ENCODE measurements around the gene EHBP1L1. TPM values are rescaled to one million over a fixed set of nuclear protein-coding genes. Genes with fewer than 3 reads are reported as not detected.

Gene EHBP1L1
- total and polyA plus RNA-seq, 8 donors, result 28.5 to 133 (median 36.0) TPM

DNA sequence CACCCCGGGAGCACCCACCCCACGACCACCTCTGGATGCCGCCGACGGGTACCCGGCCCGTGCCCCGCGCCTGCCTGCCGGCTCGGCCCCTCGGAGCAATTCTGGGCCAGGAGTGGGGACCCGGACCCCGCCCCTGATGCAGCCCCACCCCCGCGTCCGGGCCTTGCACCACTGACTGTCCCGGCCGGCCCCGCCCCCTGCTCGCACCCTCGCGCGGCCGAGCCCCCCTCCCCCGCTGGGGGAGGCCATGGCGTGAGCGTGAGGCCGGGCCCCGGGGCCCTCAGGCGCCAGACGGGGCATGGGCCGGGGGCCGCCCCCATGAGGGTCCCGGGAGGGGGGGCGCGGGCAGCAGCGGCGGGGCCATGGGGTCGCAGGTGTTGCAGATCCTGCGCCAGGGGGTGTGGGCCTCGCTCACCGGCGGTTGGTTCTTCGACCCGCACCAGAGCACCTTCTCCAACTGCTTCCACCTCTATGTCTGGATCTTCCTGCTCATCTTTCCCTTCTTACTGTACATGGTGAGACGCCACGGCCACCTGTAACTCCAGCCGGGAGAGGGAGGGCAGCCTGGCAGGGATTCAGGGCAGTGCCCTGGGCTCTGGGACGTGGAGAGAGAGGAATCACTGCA is 40.2 kb downstream of the EHBP1L1 start:
- TF ChIP-seq, protein P1, sequence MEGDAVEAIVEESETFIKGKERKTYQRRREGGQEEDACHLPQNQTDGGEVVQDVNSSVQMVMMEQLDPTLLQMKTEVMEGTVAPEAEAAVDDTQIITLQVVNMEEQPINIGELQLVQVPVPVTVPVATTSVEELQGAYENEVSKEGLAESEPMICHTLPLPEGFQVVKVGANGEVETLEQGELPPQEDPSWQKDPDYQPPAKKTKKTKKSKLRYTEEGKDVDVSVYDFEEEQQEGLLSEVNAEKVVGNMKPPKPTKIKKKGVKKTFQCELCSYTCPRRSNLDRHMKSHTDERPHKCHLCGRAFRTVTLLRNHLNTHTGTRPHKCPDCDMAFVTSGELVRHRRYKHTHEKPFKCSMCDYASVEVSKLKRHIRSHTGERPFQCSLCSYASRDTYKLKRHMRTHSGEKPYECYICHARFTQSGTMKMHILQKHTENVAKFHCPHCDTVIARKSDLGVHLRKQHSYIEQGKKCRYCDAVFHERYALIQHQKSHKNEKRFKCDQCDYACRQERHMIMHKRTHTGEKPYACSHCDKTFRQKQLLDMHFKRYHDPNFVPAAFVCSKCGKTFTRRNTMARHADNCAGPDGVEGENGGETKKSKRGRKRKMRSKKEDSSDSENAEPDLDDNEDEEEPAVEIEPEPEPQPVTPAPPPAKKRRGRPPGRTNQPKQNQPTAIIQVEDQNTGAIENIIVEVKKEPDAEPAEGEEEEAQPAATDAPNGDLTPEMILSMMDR (IDR thresholded peaks at IDR 0.05), result no peak
- Histone ChIP-seq H3K9me3 (no peaks in the 10 kb centered on the region), H3K27me3 (no peaks in the 10 kb centered on the region), H3K27ac (peak overlapping the region; percentile 72 to 84), H3K4me1 (peaks cover 31 to 44% of the 10 kb centered on the region in 2 donors), H3K36me3 (peaks cover 0 to 40% of the 10 kb centered on the region in 2 donors), H3K4me3 (peak overlapping the region; percentile 72 to 100)
- no peak for DNase-seq
- intact Hi-C loops (cut with DNase I), result no loop called here
- ATAC-seq, result no peak

DNA sequence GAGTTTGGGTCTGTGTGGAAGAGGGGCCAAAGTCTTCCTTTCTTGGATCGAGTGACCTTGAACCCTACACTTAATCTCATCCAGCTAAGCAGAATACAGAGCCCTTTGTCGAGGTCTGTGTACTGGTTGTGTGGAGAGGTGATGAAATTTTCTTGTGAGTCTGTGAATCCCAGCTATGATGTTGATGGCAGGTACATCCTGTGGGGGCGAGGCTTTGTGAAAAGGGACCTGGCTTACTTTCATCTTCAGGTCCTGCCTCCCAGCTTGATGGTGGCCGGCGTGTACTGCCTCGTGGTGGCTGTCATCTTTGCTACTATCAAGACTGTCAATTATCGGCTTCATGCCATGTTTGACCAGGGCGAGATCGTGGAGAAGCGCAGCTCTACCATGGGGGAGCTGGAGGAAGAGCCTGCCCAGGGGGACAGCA is 40.7 kb downstream of the EHBP1L1 start:
- H3K4me3 ChIP-seq, result peak overlapping the region; percentile 72 to 100
- H3K9me3 ChIP-seq, result no peaks in the 10 kb centered on the region
- peaks cover 28 to 39% of the 10 kb centered on the region in 2 donors for H3K4me1 ChIP-seq
- no peaks in the 10 kb centered on the region for H3K27me3 ChIP-seq
- peak overlapping the region in 1 of 2 donors; percentile 84 for H3K27ac ChIP-seq
- ATAC-seq, result no peak
- peaks cover 0 to 46% of the 10 kb centered on the region in 2 donors for H3K36me3 ChIP-seq
- no peak for DNase-seq
- TF ChIP-seq, protein P1 (IDR thresholded peaks at IDR 0.05), result no peak
- intact Hi-C loops (cut with DNase I), result no loop called here

DNA sequence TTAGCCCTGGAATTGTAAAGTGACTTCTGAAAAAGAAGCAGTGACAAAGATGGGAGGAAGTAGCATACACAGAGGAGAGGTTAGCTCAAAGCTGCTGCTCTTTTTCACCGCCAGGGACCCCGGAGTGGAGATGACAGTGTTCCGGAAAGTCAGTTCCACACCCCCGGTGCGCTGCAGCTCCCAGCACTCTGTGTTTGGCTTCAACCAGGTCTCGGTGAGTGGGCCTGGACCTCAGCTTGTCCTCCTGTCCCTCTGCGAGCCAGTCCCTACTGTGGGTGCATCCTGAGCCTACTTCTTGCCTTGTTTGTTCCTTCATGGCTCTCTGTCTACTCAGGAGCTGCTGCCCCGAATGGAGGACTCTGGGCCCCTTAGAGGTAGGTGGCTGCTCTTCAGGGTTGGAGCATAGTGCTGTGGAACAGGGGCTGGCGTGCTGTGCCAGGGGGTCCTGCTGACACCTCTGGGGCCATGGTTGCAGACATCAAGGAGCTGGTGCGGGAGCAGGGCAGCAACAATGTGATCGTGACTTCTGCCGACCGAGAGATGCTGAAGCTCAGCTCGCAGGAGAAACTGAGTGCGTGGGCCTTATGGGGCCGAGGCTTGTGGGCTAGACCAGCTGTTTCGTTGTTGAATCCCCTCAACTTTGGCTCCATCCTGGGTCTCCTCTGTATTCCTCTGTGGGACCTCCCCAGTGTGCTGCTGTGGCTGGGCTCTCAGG is 41.4 kb downstream of the EHBP1L1 start:
- H3K4me1 ChIP-seq, result peaks cover 21 to 32% of the 10 kb centered on the region in 2 donors
- no peaks in the 10 kb centered on the region for H3K9me3 ChIP-seq
- H3K36me3 ChIP-seq, result peaks cover 0 to 53% of the 10 kb centered on the region in 2 donors
- ATAC-seq, result no peak
- no peak for DNase-seq
- intact Hi-C loops (cut with DNase I), result no loop called here
- no peaks in the 10 kb centered on the region for H3K27me3 ChIP-seq
- TF ChIP-seq, protein P1 (IDR thresholded peaks at IDR 0.05), result no peak
- H3K4me3 ChIP-seq, result peak overlapping the region in 1 of 2 donors; percentile 72
- H3K27ac ChIP-seq, result no peak overlapping the region

DNA sequence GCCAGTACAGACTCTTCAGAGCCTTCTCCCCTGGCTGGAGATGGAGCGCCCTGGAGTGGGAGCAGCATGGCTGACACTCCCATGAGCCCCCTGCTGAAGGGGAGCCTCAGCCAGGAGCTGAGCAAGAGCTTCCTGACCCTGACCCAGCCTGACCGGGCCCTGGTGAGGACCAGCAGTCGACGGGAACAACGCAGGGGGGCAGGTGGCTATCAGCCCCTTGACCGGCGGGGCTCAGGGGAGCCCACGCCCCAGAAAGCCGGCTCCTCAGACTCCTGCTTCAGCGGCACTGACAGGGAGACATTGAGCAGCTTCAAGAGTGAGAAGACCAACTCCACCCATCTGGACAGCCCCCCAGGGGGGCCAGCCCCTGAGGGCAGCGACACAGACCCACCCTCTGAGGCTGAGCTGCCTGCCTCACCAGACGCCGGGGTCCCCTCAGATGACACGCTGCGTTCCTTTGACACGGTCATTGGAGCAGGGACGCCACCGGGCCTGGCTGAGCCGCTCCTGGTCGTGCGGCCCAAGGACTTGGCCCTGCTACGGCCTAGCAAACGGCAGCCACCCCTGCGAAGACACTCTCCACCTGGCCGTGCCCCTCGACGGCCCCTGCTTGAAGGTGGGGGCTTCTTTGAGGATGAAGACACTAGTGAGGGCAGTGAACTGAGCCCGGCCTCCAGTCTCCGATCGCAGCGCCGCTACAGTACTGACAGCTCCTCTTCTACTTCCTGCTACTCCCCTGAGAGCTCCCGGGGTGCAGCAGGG is 42.3 kb downstream of the EHBP1L1 start:
- ATAC-seq (no peak), DNase-seq (peak in 1 of 4 donors; percentile 79)
- Histone ChIP-seq H3K27ac (no peak overlapping the region), H3K4me1 (peaks cover 14 to 23% of the 10 kb centered on the region in 2 donors), H3K27me3 (no peaks in the 10 kb centered on the region), H3K4me3 (no peak overlapping the region), H3K36me3 (peaks cover 0 to 61% of the 10 kb centered on the region in 2 donors), H3K9me3 (no peaks in the 10 kb centered on the region)
- intact Hi-C loops (cut with DNase I), result no loop called here
- TF ChIP-seq, protein P1 (IDR thresholded peaks at IDR 0.05), result no peak

DNA sequence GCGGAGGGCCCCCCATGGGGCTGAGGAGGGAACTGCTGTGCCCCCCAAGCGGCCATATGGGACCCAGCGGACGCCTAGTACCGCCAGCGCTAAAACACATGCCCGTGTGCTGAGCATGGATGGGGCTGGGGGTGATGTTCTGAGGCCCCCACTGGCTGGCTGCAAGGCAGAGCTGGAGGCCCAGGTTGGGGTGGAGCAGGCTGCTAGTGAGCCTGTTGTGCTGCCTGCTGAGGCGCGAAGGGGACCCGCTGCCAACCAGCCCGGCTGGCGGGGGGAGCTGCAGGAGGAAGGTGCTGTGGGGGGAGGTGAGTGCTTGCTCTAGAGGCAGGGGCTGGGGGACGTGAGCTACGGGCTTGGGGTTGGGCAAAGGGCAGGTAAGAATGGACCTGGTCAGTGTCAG is 42.9 kb downstream of the EHBP1L1 start:
- peaks cover 0 to 67% of the 10 kb centered on the region in 2 donors for H3K36me3 ChIP-seq

More for the DNA sequence above, 42.9 kb downstream of the EHBP1L1 start:
- Histone ChIP-seq H3K4me1 (peaks cover 11 to 21% of the 10 kb centered on the region in 2 donors), H3K9me3 (no peaks in the 10 kb centered on the region), H3K27me3 (no peaks in the 10 kb centered on the region), H3K27ac (no peak overlapping the region), H3K4me3 (no peak overlapping the region)
- DNase-seq (peak in 1 of 4 donors; percentile 65), ATAC-seq (no peak)
- TF ChIP-seq, protein P1 (IDR thresholded peaks at IDR 0.05), result no peak
- intact Hi-C loops (cut with DNase I), result no loop called here
